Astrocyte (in vitro differentiated cells and primary cell): ENCODE measurements around the gene WTAP. TPM values are rescaled to one million over a fixed set of nuclear protein-coding genes. Genes with fewer than 3 reads are reported as not detected.

Source experiments
- DNase-seq: peaks from one replicate; pipeline ENCODE4 v3.0.0-alpha.2; 2010; ENCODE audit warnings: low read depth
- FAIRE-seq: peaks from 2 replicates; lab custom pipeline; 2011; peaks lifted over from hg19 to GRCh38; lab: Jason Lieb, UNC
- H2AFZ ChIP-seq: 2 replicates; pipeline ENCODE4 v1.6.0; 2012; ENCODE audit warnings: low read depth, low read length, inconsistent platforms
- H3K27ac ChIP-seq: 2 replicates; pipeline ENCODE4 v1.5.1; 2011; ENCODE audit warnings: low read depth, low read length, inconsistent platforms
- H3K27me3 ChIP-seq: 2 replicates; pipeline ENCODE4 v1.6.0; 2011; ENCODE audit warnings: low read length, inconsistent platforms; ENCODE audit not compliant: insufficient read depth
- H3K36me3 ChIP-seq: 2 replicates; pipeline ENCODE4 v1.5.1; 2011; ENCODE audit warnings: low read length, inconsistent platforms; ENCODE audit not compliant: insufficient read depth
- H3K4me1 ChIP-seq: 2 replicates; pipeline ENCODE4 v1.5.1; 2011; ENCODE audit warnings: low read length, inconsistent platforms; ENCODE audit not compliant: insufficient read depth
- H3K4me2 ChIP-seq: 2 replicates; pipeline ENCODE4 v1.6.0; 2012; ENCODE audit warnings: low read length, inconsistent platforms
- H3K4me3 ChIP-seq: 2 replicates; pipeline ENCODE4 v1.5.1; 2011; ENCODE audit warnings: low read depth, mild to moderate bottlenecking, low read length, inconsistent platforms; ENCODE audit not compliant: insufficient read depth
- H3K79me2 ChIP-seq: 2 replicates; pipeline ENCODE4 v1.6.0; 2012; ENCODE audit warnings: mild to moderate bottlenecking, low read length, inconsistent platforms; ENCODE audit not compliant: insufficient read depth
- H3K9ac ChIP-seq: 2 replicates; pipeline ENCODE4 v1.6.0; 2012; ENCODE audit warnings: mild to moderate bottlenecking, low read length, inconsistent platforms
- H3K9me3 ChIP-seq: 2 replicates; pipeline ENCODE4 v1.5.1; 2012; ENCODE audit warnings: low read depth, mild to moderate bottlenecking, low read length, inconsistent platforms; ENCODE audit not compliant: insufficient read depth
- H4K20me1 ChIP-seq: 2 replicates; pipeline ENCODE4 v1.6.0; 2012; ENCODE audit warnings: low read length, inconsistent platforms; ENCODE audit not compliant: insufficient read depth
- H3K27ac Mint-ChIP-seq: one replicate; pipeline ENCODE4 v1.8.0; 2021; ENCODE audit warnings: mild to moderate bottlenecking, mixed read lengths; ENCODE audit not compliant: unreplicated experiment
- H3K27me3 Mint-ChIP-seq: one replicate; pipeline ENCODE4 v1.8.0; 2021; ENCODE audit warnings: low read depth, mixed read lengths; ENCODE audit not compliant: unreplicated experiment
- H3K36me3 Mint-ChIP-seq: one replicate; pipeline ENCODE4 v1.8.0; 2021; ENCODE audit warnings: low read depth, mixed read lengths; ENCODE audit not compliant: unreplicated experiment
- H3K4me1 Mint-ChIP-seq: one replicate; pipeline ENCODE4 v1.8.0; 2021; ENCODE audit warnings: low read depth, mixed read lengths; ENCODE audit not compliant: unreplicated experiment
- H3K4me3 Mint-ChIP-seq: one replicate; pipeline ENCODE4 v1.8.0; 2021; ENCODE audit warnings: mild to moderate bottlenecking, moderate library complexity, mixed read lengths; ENCODE audit not compliant: unreplicated experiment
- H3K9me3 Mint-ChIP-seq: one replicate; pipeline ENCODE4 v1.8.0; 2021; ENCODE audit warnings: mild to moderate bottlenecking, mixed read lengths; ENCODE audit not compliant: unreplicated experiment
- CTCF ChIP-seq: IDR thresholded peaks from 2 replicates; pipeline ENCODE4 v1.5.1; 2011; ENCODE audit warnings: low read depth, mild to moderate bottlenecking, inconsistent platforms, low read length, moderate library complexity; ENCODE audit not compliant: insufficient read depth
- EZH2 ChIP-seq: IDR thresholded peaks from 2 replicates; pipeline ENCODE4 v1.6.1; 2012; ENCODE audit warnings: mild to moderate bottlenecking, low read length, inconsistent platforms; ENCODE audit not compliant: insufficient read depth
- total RNA-seq: library from RNA; stranded (reverse); gene quantifications from 2 replicates; pipeline ENCODE4 v1.2.1, GENCODE V29; 2021

Gene WTAP
- total RNA-seq, 1 donor from 2014 or later: 93.8 TPM

- DNase-seq (peak; percentile 90), FAIRE-seq (no peak)
- peaks cover 42% of the 10 kb centered on the region for H3K4me1 ChIP-seq
- peak within 1 kb of the TSS; percentile 91 for H3K27ac ChIP-seq
- peaks cover 17% of the 10 kb centered on the region for H4K20me1 ChIP-seq
- Mint-ChIP-seq H3K27ac (peak within 1 kb of the TSS; percentile 99), H3K36me3 (peaks cover 24% of the 10 kb centered on the region), H3K27me3 (no peaks in the 10 kb centered on the region), H3K4me3 (peak within 1 kb of the TSS; percentile 89), H3K4me1 (peaks cover 40% of the 10 kb centered on the region), H3K9me3 (no peaks in the 10 kb centered on the region)
- H3K4me3 ChIP-seq: peak within 1 kb of the TSS; percentile 87
- no peaks in the 10 kb centered on the region for H3K9me3 ChIP-seq
- H3K36me3 ChIP-seq: peaks cover 25% of the 10 kb centered on the region
- peak within 1 kb of the TSS; percentile 90 for H2AFZ ChIP-seq
- H3K4me2 ChIP-seq: peak within 1 kb of the TSS; percentile 98
- H3K79me2 ChIP-seq: peaks cover 23% of the 10 kb centered on the region
- no peaks in the 10 kb centered on the region for H3K27me3 ChIP-seq
- H3K9ac ChIP-seq: peak within 1 kb of the TSS; percentile 86
- TF ChIP-seq EZH2: no peak
- no peak for TF ChIP-seq CTCF
Observed at GRCh38 chr6:159761873-159762680, 34.8 kb downstream of the WTAP start, which contains the start of gene ACAT2. Gene ACAT2, plus strand, starts transcription at chr6:159762045. Its CDS starts 43 bp downstream, at chr6:159762088.

- no peak for DNase-seq
- Histone ChIP-seq H3K79me2 (peaks cover 24% of the 10 kb centered on the region), H3K4me3 (peak overlapping the region; percentile 87), H3K4me1 (peaks cover 41% of the 10 kb centered on the region), H3K27ac (peak overlapping the region; percentile 91), H3K9me3 (no peaks in the 10 kb centered on the region), H3K4me2 (peak overlapping the region; percentile 98), H3K36me3 (peaks cover 30% of the 10 kb centered on the region), H4K20me1 (peaks cover 18% of the 10 kb centered on the region), H3K27me3 (no peaks in the 10 kb centered on the region), H3K9ac (peak overlapping the region; percentile 86), H2AFZ (peak overlapping the region; percentile 51)
- peak overlapping the region; percentile 89 for H3K4me3 Mint-ChIP-seq
- no peaks in the 10 kb centered on the region for H3K9me3 Mint-ChIP-seq
- no peaks in the 10 kb centered on the region for H3K27me3 Mint-ChIP-seq
- H3K4me1 Mint-ChIP-seq: peaks cover 38% of the 10 kb centered on the region
- peak overlapping the region; percentile 86 for H3K27ac Mint-ChIP-seq
- FAIRE-seq: no peak
- H3K36me3 Mint-ChIP-seq: peaks cover 29% of the 10 kb centered on the region
- TF ChIP-seq EZH2 (no peak), CTCF (no peak)
Observed at GRCh38 chr6:159762681-159763293, 35.5 kb downstream of the WTAP start.
